Testis (tissue), 3 donors: ENCODE measurements around the gene DSG1. TPM values are rescaled to one million over a fixed set of nuclear protein-coding genes. Genes with fewer than 3 reads are reported as not detected.
"Not testable (repeated sequence)": the region's sequence is repeated elsewhere in the genome, so short reads cannot be mapped to it uniquely, and the experiment has no call there.

Experiments used
- DNase-seq: peaks from one replicate; pipeline ENCODE4 v3.0.0-alpha.2; 2019
- H3K27ac ChIP-seq, 2 donors: fragments of 200-600 bp; sonication (generic); one replicate each; pipeline ENCODE4 v1.5.1; 2019
- H3K27me3 ChIP-seq: fragments of 200-600 bp; sonication (generic); one replicate; pipeline ENCODE4 v1.5.1; 2019
- H3K36me3 ChIP-seq: fragments of 200-600 bp; sonication (generic); one replicate; pipeline ENCODE4 v1.5.1; 2017; ENCODE audit warnings: low read depth; ENCODE audit errors: missing control alignments
- H3K4me1 ChIP-seq: fragments of 200-600 bp; sonication (generic); one replicate; pipeline ENCODE4 v1.5.1; 2019
- H3K4me3 ChIP-seq, 2 donors: fragments of 200-600 bp; sonication (generic); one replicate each; pipeline ENCODE4 v1.5.1; 2017 to 2019
- H3K9me3 ChIP-seq: fragments of 200-600 bp; sonication (generic); one replicate; pipeline ENCODE4 v1.5.1; 2017
- POLR2A ChIP-seq: fragments of 450-650 bp; IDR thresholded peaks from one replicate; pipeline ENCODE4 v1.6.1; 2017; ENCODE audit warnings: antibody characterized with exemption, mild to moderate bottlenecking, moderate library complexity
- WGBS, 2 donors: methylation state at CpG; one replicate each; pipeline ENCODE4 v1.1.5; 2018; 5-methylcytosine and 5-hydroxymethylcytosine counted together
- intact Hi-C: fragments of 100-400 bp; cut with DNase I; formaldehyde crosslinking; loops from one replicate; pipeline ENCODE4 v1.15.1; 2023; ENCODE audit warnings: low total_unique reads
- polyA plus RNA-seq: library from polyadenylated mRNA; stranded (reverse); fragments of 350-450 nt; fragmentation: Illumina TruSeq; extraction: RNeasy Lipid Tissue Mini Kit (QIAGEN cat#74804); gene quantifications from one replicate; pipeline ENCODE4 v1.2.3, GENCODE V29; 2014; ENCODE audit warnings: low read depth, low replicate concordance; ENCODE audit not compliant: insufficient read depth
- total RNA-seq, 2 donors: library from RNA; depleted of rRNA; stranded (reverse); fragments of >200 nt; gene quantifications; one replicate each; pipeline ENCODE4 v1.2.3, GENCODE V29; 2016
- TF ChIP-seq, protein P1 (sequence below), 3 experiments: fragments of 450-650 bp in 2 of 3; fragments of 200-600 bp in 1 of 3; sonication (generic) in 1 of 3; IDR thresholded peaks; one replicate each; pipeline ENCODE4 v1.5.1; 2016 to 2019; ENCODE audit warnings: antibody characterized with exemption in 3 of 3, mild to moderate bottlenecking in 2 of 3, moderate library complexity in 1 of 3

Gene DSG1
- total and polyA plus RNA-seq, 3 donors from 2014 or later, result 2.8 to 5.4 (median 3.8) TPM

DNA sequence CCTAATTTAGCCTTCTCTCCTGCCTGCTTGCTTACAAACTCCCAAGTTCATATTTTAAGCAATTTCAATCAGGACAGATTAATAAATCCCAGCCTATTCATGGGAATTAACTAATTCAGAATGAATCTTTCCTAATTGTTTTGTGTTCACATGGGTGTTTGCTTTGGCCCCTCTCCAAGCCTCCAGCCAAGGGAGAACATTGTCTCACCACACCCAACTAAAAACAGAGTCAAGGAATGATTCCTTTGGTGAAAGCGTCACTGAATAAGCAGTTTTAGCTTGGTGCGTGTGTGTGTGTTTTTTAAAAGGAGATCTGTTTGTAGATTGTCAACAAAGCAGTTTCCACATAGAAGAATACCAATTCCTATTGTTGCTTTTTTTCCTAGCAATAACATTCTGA lies 43.0 kb upstream of the DSG1 start:
- peak; percentile 18 for DNase-seq
- H3K9me3 ChIP-seq, result no peaks in the 10 kb centered on the region
- no peaks in the 10 kb centered on the region for H3K4me1 ChIP-seq
- intact Hi-C loops, result no loop called here
- H3K36me3 ChIP-seq, result no peaks in the 10 kb centered on the region
- 38 to 43% methylated on average over 2 of the region's 2 CpGs for WGBS, 2 donors
- H3K4me3 ChIP-seq, result no peak overlapping the region
- no peaks in the 10 kb centered on the region for H3K27me3 ChIP-seq
- H3K27ac ChIP-seq, result no peak overlapping the region
- no peak for TF ChIP-seq POLR2A
- TF ChIP-seq, protein P1, sequence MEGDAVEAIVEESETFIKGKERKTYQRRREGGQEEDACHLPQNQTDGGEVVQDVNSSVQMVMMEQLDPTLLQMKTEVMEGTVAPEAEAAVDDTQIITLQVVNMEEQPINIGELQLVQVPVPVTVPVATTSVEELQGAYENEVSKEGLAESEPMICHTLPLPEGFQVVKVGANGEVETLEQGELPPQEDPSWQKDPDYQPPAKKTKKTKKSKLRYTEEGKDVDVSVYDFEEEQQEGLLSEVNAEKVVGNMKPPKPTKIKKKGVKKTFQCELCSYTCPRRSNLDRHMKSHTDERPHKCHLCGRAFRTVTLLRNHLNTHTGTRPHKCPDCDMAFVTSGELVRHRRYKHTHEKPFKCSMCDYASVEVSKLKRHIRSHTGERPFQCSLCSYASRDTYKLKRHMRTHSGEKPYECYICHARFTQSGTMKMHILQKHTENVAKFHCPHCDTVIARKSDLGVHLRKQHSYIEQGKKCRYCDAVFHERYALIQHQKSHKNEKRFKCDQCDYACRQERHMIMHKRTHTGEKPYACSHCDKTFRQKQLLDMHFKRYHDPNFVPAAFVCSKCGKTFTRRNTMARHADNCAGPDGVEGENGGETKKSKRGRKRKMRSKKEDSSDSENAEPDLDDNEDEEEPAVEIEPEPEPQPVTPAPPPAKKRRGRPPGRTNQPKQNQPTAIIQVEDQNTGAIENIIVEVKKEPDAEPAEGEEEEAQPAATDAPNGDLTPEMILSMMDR (IDR thresholded peaks at IDR 0.05), result no peak

DNA sequence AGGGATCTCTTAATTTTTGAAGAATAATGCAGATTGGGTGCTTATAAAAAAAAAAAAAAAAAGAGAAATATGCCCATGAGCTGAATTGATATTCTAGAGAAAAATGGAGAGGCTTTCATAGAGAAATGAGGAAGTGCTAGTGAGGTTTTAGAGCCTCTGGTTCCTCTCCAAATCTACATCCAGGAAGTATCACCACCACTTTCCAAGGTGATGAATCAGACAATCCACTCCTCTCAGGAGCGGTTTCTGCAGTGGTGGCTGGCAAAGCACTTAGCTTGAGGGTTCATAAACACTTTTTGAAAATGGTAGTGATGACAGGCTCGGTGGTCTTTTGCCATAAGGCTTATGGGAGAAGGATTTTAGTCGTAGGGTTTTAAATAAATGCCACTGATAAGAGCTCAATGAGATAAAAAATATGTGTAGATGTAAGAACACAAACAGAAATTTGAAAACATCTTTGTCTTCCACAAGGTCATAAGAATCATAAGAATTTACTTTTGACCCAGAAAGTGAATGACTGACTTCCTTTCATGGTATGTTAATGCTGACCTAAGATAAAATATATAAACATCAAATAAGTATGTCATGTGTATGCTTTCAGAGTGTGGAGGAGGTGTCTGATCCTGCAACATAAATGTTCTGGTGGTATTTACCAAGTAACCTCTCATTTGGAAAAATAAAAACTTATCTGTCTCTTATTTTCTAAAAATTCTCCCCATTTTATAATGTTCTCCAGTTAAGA lies 42.1 kb upstream of the DSG1 start:
- no peaks in the 10 kb centered on the region for H3K4me1 ChIP-seq
- DNase-seq, result no peak
- no peak overlapping the region for H3K4me3 ChIP-seq
- no peaks in the 10 kb centered on the region for H3K27me3 ChIP-seq
- no peaks in the 10 kb centered on the region for H3K9me3 ChIP-seq
- no peaks in the 10 kb centered on the region for H3K36me3 ChIP-seq
- TF ChIP-seq, protein P1 (IDR thresholded peaks at IDR 0.05), result no peak
- no peak for TF ChIP-seq POLR2A
- H3K27ac ChIP-seq, result no peak overlapping the region
- intact Hi-C loops, result no loop called here
- 55 to 58% methylated on average over 3 of the region's 3 CpGs for WGBS, 2 donors

DNA sequence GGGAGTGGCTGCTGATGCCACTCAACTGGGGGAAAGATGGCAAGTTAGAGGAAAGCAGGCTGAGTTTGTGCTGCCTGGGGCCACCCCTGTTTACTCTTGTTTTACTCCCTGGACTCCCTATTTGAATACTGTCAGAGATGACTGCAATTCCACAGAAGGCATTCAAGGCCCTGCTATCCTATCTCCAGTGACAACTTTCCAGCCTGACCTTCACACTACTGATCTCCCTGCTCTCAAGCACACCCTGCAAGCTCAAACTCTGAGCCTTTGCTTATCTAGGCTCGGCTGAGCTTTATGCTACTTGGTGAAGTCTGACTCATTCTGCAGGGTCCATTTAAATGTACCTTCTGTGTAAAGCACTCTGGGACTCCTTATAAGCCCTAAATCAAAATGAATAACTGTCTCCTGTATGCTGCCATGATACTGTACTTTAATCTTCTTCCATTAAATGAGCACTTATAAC lies 39.3 kb upstream of the DSG1 start:
- intact Hi-C loops, result no loop called here
- Histone ChIP-seq H3K9me3 (no peaks in the 10 kb centered on the region), H3K27ac (no peak overlapping the region), H3K4me1 (no peaks in the 10 kb centered on the region), H3K4me3 (no peak overlapping the region), H3K27me3 (no peaks in the 10 kb centered on the region), H3K36me3 (no peaks in the 10 kb centered on the region)
- DNase-seq, result no peak
- 50 to 75% methylated on average over 1 of the region's 1 CpG for WGBS, 2 donors
- no peak for TF ChIP-seq POLR2A
- TF ChIP-seq, protein P1 (IDR thresholded peaks at IDR 0.05), result no peak

DNA sequence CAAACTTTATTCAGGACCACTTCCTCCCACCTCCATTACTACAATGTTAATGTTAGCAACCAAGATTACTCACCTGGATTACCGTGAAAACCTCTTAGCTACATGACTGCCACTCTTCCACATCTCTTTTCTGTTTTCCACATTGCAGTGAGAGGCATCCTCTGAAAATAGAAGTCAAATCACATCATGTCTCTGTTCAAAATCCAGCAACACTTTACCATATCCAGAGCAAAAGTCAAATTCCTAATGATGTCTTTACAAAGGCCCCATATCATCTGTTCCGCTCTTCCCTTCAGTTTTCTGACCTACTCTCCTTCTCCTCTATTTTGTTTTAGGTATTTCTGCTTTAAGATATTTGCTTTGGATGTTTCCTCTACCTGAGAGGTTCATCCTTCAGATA lies 37.5 kb upstream of the DSG1 start:
- Histone ChIP-seq H3K36me3 (no peaks in the 10 kb centered on the region), H3K4me3 (no peak overlapping the region), H3K9me3 (no peaks in the 10 kb centered on the region), H3K4me1 (no peaks in the 10 kb centered on the region), H3K27ac (no peak overlapping the region), H3K27me3 (no peaks in the 10 kb centered on the region)
- no peak for TF ChIP-seq POLR2A
- TF ChIP-seq, protein P1 (IDR thresholded peaks at IDR 0.05), result no peak
- intact Hi-C loops, result no loop called here
- 94 to 97% methylated on average over 2 of the region's 2 CpGs for WGBS, 2 donors
- no peak for DNase-seq

DNA sequence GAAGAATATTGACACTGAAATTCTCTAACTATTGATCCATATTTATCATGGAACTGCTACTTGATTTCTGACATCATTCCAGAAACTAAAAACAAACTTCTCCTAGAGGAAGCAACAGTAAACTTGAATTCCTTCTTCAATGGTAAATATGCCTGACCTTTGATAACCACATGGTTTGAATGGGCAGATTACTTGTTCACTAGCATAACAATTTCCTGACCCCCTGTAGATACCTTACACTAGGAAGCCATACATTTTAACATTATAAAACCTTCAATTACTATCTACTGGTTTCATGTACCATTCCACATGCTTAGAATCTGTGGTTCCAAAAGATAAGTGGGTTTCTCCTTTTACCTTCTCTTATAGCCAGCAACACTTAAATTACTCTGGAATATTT lies 36.5 kb upstream of the DSG1 start:
- Histone ChIP-seq H3K4me3 (no peak overlapping the region), H3K36me3 (no peaks in the 10 kb centered on the region), H3K4me1 (no peaks in the 10 kb centered on the region), H3K9me3 (no peaks in the 10 kb centered on the region), H3K27ac (no peak overlapping the region), H3K27me3 (no peaks in the 10 kb centered on the region)
- TF ChIP-seq, protein P1 (IDR thresholded peaks at IDR 0.05), result no peak
- TF ChIP-seq POLR2A, result no peak
- intact Hi-C loops, result no loop called here
- DNase-seq, result no peak

DNA sequence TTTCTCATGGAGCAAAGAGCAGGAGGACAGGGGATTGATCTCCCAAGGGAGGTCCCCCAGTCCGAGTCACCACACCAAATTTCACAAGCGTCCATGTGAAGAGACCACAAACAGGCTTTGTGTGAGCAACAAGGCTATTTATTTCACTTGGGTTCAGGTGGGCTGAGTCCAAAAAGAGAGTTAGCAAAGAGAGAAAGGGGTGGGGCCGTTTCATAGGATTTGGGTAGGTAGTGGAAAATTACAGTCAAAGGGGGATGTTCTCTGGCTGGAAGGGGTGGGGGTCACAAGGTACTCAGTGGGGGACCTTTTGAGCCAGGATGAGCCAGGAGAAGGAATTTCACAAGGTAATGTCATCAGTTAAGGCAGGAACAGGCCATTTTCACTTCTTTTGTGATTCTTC lies 28.5 kb upstream of the DSG1 start:
- DNase-seq, H3K4me1 ChIP-seq, intact Hi-C loops, H3K27me3 ChIP-seq, H3K27ac ChIP-seq, H3K4me3 ChIP-seq, H3K36me3 ChIP-seq, H3K9me3 ChIP-seq: not testable (repeated sequence)
- 57 to 73% methylated on average over 3 of the region's 3 CpGs for WGBS, 2 donors
